ENCODE measurements around the gene MYOD1.

MYOD1 gene

DNA sequence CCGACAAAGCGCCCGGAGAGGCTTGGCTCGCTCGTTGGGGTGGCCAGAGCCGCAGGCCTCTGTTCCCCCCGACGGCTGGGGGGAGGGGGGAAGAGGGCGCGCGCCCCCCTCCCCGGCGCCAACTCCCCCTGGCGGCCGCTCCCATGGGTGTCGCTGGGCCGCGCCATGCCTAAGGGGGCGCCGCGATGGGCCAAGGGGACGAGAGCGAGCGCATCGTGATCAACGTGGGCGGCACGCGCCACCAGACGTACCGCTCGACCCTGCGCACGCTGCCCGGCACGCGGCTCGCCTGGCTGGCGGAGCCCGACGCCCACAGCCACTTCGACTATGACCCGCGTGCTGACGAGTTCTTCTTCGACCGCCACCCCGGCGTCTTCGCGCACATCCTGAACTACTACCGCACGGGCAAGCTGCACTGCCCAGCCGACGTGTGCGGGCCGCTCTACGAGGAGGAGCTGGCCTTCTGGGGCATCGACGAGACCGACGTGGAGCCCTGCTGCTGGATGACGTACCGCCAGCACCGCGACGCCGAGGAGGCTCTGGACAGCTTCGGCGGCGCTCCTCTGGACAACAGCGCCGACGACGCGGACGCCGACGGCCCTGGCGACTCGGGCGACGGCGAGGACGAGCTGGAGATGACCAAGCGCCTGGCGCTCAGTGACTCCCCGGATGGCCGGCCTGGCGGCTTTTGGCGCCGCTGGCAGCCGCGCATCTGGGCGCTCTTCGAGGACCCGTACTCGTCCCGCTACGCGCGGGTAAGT is 16.6 kb downstream of the MYOD1 start:
- no peak for DNase-seq

DNA sequence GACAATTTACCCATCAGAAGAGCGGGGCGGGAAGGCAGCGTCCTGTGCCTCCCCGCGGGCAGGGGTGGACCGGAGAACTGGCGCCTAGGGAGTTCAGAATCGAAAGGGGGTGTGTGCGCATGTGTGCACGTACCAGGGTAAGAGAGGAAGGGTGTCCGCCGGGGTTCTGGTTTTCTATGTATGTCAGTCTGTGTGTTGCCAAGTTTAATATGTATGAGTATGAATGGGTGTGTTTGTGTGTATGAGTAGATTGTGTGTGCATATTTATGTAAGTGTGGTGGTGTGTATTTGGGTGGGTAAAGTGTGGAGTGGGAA is 17.2 kb downstream of the MYOD1 start:
- DNase-seq, result no peak

DNA sequence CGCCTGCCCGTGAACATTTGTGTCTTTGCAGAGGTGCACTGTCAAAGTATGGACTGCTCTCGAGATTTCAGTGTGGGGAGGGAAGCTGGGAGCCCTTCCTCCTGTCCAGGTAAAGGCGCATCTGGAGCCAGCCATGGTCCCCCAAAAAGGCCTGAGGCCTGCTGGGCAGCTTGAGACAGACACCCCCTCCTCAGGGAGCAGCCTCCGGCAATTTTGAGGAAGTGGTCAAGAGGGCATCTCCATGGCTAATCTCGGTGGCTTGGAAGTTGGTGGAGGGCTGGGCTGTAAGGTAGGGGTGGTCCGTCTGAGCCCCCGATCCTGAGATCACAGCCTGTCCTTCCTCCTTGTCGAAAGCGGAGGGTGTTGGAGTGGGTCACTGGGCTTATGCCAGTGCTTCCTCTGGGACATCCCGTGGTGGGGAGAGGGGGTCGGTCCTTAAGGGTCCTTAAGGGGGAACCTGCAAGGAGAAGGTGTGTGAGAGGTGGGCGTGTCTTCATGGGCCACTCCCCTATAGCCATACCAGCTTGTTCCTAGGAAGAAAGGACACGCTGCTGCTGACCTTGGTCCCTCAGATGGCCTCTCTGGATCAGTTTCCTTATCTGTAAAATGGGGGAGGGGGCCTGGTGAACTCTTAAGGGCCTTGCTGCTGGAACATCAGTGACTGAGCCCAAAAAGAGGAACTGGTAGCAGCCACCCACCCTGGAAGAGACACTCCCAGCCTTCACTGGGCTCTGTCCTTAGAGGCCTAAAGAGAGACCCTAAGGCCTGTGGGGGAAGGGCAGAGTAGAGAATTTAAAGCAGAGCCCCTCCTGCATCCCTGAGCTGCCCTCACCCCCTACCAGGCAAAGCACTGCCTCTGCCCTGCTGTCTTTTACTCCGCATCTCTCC is 17.8 kb downstream of the MYOD1 start:
- no peak for DNase-seq

DNA sequence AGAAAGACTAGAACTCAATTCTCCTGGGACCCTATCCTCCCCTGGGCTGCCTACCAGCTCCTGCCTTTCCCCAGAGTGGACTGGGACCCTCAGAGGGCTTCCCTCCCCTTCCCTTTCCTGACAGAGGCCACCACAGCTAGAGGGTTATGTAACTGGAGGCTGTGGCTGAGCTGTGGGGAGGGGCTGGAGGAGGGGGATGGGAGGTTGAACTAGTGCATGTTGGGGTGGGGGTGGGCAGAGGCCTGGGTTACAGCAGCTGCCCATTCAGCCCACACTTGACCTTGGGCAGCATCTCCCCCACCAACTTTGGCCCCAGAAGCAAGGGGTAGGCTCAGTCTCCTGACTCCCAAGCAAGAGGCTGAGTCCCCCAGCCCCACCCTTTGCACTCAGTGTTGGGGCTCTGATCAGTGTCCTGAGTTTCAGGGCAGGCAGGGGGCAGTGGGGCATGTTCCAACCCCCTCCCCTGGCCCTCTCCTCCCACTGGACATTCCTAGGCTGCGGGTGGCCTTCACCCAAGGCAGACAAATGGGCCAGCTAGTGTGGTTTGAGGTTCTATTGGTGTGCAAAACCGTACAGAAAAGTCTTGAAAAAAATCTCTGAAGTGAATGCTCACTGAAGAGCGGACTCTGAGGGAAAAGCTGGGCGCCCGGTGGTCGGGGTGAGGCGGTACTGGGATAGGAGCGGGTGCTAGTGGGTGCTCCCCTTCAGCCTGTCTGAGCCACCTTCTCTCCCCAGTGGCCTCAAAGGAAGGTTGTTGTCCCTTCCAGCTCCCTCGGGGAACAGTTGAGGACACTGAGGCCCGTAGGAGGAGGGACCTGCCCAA is 19.0 kb downstream of the MYOD1 start:
- no peak for DNase-seq

DNA sequence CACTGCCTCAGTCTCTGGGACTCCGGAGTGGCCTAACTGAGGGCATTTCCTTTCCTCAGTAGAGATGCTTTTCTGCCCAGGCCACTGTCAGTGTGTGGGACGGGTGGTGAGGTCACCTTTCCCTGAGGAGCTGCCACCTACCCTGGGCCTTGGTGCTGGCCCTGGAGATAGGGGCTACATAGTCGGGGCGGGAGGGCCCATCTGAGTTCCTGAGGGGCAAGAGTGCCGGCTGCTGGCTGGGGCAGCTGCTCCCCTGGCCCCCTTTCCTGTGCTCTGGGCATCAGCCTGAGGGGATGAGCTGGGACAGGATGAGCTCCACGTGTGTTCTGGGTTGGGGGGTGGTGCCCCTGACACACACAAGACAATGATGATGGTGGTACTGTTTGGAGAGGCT is 20.6 kb downstream of the MYOD1 start:
- no peak for DNase-seq

DNA sequence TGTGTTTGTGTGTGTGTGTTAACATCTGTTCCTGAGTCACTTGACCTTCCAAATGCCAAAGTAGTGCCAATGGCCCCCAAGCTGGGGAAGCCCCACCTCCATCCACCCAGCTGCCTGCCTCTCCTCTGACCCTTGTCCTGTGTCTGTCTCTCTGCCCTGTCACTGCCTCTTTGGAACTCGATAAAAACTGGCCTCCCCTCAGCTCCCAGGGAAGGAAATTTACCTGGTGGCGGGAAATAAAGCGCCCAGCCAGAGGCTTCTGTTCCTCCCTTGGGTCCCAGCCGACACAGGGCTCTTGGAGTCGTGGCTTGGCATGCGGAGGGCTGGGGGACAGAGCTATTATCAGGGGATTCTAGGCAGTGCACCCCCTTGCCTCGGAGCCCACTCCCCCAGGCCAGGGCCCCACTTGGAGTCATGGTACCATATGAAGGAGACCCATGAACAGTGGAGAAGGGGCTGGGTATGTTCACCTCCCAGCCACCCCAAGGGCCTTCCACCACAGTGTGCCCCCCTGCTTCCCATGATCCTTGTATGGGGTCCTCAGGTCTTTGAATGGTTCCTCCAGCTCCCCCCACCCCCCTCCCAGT is 21.4 kb downstream of the MYOD1 start:
- no peak for DNase-seq

DNA sequence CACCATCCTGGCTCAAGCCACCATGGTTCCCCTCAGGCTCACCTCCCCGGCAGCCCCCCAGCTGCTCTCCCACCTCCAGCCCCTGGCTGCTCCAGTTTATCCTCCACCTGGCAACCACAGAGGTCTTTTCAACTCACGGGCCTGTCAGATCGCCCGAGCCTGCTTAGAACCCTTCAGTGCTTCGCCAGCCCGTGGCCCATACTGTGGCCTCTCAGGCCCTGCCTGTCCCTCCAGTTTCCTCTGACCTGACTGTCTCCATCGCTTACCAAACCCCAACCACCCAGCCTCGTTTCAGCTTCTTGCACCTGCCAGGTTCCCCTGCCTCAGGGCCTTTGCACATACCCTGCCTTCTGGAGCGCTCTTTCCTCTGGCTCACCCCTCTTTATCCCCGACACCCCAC is 22.1 kb downstream of the MYOD1 start:
- no peak for DNase-seq

DNA sequence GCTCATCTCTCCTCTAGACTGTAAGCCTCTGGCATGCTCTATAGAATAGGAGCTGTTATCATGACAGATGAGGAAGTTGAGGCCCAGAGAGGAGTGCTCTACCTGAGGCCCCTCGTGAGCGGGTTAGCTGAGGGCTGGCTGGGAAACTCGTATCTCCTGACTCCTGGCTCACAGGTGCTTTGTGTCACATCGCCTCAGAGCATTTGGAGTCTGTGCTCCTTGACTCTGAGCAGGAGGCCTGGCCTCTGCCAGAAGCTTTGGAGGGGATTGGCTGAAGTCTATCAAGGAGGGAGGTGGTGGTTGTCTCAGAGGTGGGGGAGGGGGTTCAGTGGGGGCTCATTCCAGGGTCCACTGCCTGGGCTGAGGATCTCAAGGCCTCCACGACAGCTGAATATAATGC is 22.6 kb downstream of the MYOD1 start:
- DNase-seq, result no peak

DNA sequence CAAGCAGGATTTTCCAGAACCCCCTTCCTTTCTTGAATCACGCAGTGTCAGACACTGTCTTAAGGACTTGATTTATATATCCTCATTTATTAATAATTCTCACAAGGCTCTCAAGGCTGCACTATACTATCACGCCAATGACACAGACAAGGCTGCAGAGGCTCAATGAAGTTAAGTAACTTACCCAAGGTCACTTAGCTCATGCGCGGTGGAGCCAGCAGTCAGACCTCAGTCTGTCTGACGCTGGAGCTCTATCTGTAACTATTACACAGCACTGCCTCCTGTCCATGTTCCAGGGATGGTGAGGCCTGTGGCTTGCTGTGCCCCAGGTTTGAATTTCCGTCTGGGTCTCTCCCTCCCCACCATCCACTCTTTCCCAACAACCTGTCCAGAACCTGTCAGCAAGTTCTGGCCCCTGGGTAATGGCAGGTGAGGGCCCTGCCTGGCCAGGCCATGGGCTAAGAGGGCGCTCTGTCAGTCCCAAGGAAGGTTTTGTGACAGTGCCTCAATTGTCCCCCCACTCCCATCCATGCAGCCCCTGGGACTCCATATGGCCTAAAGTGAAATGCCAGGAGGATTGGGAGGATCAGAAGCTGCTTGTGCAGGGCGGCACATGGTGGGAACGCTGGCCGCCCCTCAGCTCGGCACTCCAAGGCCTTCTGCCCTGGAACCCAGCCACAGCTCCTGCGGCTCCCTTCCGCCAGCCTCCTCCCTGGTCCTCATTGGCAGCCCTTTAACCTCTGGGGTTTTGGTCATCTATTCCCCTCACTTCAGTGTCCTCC is 23.8 kb downstream of the MYOD1 start:
- no peak for DNase-seq

DNA sequence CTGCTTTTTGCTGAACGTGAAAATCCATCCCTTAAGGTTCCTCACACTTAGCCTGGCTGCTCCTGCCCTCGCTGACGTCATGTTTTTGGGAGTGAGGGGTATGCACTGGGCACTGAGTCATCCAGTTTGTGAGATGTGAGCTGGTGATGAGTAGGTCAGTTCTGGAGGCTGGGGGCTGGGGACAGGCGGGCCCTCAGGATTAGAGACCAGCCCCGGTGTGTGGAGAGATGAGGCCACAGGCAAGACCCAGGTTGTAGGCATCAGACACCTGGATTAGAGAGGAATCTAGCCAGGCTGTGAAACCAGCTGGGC is 24.4 kb downstream of the MYOD1 start:
- DNase-seq, result no peak

DNA sequence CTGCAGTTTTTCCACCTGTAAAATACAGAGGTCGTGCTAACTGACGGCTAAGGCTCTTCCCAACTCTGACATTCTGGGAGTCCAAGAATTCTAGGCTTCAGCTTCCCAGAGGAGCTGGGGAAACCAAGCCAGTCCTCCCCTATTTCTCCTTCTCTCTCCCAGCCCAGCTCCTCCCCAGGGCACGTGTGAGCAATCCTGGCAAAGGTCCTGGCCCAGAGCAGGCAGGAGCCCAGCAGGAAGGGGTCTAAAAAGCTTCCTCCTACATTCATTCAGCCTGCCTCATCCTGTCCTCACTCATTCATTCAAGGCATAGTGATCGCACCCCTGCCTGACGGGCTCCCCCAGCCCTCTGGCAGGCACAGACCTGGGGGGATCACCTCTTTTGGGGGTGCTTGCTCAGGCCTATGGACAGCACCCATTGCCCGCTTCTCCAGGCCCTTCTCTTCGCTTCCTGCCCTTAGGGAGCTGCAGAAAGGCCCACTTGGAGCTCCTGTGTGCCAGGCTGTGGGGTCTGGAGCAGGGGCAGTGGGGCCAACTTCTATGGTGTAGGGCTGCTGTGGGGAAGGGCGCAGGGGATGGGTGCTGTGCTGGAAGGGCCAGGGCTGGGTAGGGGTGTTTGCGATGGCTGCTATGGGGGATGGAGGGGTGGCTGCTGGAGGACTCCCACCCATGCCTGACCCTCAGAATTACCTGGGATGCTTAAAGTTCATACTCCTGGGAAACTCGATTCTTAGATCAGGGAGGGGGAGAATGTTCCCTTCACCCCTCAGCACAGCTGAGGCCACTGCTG is 25.0 kb downstream of the MYOD1 start:
- DNase-seq, result no peak

DNA sequence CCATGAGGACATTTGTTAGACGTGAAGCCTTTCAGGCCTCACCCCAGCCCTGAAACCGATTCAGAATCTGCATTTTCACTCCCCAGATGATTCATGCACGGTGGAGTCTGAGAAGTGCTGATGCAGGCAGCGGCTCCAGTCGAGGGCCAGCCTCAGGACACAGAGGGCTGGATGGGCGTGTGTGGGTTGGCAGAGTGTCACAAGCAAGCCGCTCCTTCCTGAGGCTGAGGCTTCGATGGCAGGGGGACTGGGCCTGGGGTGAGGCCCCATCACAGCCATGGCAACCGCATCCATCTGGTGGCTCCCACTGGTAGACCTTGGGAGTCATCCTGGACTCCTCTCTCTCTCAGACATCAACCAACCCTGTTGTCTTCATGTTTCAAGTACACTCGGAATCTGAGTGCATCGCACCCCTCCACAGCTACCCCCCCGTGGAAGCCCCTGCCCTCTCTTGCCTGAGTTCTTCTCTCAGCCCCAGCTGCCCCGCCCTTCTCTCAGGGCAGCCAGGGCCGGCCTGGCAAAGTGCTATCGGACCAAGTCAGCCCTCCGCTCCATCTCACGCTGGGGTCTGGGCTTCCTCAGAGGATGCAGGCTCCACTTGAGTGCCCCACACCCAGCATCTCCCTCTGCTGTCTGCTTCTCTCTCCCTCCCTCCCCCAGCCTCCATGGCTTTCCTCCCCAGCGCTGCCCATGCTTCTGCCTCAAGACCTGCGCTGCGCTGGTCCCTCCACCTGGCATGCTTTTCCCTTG is 25.8 kb downstream of the MYOD1 start:
- DNase-seq, result no peak

DNA sequence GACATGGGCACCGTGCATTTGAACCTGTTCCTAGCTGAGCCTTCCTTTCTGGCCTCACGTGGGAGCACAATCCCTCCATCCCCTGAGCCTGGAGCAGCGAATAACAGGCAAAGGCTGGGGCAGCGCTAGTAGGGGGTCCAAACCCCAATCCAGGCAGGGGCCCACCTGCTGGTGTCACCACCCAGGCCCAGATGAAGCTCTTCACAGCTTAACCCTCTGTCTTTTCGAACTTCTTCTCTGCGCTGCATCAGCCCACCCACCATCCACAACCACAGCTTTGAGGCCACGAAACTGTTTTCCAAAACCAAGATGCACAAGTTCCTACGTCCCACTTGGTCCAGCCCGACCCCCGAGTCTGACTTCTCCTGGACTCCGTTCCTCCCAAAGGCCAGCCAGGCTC is 26.7 kb downstream of the MYOD1 start:
- DNase-seq, result no peak

DNA sequence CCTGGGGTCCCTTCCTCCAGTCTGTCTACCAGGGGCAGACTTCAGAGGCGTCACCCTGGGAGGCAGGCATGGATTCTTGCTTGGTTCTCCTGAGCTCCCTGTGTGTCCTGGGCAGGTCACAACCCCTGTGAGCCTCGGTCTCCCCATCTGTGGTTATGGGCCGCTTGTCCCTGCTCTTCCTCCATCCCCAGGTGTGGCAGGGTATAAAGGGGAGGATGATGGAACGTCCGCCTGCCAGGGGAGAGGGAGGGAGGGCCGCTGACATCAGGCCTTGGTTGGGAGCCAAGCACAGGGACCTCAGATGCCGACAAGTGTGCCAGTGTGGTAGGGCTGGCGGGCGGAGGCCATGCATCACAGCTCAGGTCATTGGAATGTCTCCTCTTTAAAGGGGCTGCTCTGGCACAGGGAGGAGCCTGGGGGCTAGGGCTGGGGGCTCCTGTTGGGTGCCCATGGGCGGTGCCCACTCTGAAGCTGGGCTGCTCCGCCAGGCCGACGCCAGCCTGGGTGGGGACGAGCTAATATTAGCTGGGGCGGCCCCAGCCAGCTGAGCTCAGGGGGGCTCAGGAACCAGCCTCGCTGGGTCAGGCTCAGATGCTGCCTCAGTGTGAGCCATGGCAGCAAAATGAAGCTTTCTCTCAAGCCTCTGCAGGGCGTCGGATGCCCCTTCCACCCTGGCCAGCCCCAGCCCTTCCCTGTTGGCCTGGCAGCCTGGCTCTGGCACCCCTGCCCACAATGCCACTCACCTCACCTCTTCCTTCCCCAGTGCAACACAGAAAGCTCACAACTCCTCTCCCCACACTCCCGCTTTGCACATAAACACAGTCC is 28.0 kb downstream of the MYOD1 start:
- DNase-seq, result no peak

DNA sequence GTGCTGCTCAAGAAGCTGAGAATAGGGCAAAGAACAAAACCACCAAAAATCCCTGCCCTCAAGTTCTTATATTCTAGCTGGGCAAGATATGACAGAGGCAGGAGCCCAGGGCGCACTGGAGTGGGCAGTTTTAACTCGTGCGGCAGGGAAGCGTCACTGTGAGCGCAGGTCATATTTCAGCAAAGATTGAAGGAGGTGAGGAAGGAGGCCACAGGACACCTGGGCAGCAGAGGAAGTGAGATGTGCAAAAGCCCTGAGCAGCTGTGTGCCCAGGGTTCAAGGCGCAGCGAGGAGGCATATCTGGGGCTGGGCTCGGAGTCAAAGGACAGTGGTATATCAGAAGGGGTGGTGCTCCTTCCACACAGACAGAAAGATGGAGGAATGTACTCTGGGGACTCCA is 28.7 kb downstream of the MYOD1 start:
- no peak for DNase-seq

DNA sequence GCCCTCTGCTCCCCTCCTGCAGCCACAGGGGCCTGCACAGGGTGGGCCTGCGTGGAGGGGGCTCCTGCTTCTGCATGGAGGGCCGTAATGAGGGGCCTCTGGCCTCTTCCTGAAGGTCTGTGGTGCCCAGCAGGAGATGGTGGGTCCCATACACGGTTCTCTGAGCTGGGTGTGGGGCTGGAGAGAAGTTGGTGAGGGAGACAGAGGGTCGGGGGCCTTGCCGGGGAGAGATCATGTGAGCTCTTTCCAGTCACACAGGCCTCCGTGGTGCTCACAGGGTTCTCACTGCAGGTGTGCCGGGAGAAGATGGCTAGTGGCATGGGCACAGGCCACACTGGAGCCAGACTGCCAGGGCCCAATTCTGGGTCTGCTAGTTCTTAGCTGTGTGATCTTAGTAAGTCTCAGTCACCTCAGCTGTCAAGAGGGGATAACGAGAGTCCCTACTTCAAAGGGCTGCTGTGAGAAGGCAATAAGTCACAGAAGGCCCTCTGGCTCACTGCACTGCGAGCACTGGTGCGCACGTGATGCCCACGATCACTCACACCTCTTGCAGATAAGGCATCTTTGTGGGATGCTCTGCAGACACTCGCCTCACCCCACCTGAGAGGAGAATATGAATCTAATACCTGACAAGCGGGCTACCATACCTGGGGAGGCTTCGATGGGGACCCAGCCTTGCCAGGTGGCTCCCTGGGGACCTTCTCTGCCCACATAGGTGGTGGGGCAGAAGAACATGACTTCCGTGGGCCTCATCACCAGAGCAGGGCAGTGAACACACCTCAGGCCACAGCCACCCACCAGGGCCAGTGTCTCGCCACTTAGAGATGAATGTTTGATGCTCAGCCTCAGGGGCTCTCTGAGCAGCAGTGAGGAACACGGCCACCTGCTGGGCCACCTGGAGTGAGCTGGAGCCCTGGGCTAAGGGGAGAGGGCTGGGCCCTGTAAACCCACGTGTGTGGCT is 29.7 kb downstream of the MYOD1 start:
- no peak for DNase-seq

DNA sequence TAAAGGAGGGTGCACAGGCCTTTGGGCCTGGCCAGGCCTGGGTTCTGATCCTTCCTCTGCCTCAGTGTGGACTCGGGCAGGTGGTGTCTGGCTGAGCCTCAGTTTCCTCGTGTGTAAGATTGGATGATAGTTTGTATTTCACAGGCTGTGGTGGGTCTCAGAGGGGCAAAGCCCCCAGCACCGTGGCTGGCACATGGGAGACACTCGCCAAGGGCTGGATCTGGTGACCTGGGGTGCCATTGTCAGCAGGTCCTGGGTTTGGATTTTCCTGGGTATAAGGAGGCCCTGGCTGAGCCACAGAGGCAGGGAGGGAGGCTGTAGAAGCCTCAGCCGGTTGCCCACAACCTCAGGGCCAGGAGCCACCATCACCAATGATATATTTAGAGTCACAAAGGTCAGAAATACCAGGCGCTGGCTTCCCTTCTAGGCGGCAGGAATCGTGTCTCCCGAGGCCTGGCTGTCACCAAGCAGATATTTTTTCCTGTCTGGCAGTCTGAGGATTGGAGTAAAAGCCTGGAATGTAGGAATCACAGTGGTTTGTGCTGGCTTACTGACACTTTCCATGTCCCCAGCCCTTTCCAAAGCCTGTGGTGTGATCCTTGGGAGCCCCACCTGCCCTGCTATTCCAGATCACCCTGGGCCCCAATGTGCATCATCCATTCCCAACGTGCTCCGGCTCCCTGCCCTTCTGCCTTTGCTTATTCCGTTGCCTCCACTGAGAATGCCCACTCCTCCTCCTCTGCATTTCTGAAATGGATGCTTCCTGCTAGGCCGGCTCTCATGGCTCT is 30.8 kb downstream of the MYOD1 start:
- no peak for DNase-seq

DNA sequence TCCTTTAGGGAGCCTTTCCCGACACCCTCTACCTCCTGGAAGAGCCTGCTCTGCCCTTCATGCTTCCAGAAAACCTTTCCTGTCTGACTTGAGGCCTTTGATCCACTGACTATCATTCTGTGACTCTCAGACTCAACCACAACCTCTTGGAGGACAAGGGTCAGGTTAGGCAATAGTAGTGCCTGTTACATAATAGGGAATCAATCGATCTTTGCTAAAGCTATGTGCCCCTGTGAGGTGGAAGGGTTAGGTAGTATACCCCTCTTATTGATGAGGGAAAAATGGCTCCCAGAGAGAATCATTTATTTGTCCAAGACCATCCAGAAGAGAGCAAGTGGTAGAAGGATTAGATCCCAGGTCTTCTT is 31.4 kb downstream of the MYOD1 start:
- DNase-seq, result no peak

Measured in NCI-H774 (cell line).